ENCODE results near the gene TMEM92.

Gene TMEM92

DNA sequence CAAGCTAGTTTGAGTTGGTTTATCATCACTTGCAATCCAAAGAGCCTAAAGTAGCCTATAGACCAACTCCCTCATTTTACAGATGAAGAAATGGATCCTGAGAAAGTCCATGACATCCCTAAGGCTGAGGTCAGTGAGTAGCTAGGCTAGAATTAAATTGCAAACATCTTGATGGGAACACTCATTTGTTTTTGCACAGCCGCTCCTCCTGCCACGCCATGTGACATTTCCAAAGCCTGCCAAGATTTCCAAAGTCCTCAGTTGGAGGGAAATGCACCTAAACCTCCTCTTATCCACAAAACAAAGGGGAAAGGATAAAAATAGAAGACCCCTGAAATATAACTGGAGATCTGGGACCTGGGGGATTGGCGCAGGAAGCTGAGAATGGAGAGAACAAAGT is 15.0 kb downstream of the TMEM92 start:
- TF ChIP-seq, protein P1, sequence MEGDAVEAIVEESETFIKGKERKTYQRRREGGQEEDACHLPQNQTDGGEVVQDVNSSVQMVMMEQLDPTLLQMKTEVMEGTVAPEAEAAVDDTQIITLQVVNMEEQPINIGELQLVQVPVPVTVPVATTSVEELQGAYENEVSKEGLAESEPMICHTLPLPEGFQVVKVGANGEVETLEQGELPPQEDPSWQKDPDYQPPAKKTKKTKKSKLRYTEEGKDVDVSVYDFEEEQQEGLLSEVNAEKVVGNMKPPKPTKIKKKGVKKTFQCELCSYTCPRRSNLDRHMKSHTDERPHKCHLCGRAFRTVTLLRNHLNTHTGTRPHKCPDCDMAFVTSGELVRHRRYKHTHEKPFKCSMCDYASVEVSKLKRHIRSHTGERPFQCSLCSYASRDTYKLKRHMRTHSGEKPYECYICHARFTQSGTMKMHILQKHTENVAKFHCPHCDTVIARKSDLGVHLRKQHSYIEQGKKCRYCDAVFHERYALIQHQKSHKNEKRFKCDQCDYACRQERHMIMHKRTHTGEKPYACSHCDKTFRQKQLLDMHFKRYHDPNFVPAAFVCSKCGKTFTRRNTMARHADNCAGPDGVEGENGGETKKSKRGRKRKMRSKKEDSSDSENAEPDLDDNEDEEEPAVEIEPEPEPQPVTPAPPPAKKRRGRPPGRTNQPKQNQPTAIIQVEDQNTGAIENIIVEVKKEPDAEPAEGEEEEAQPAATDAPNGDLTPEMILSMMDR (IDR thresholded peaks at IDR 0.05; ENCODE audit: insufficient read depth, low read depth, low read length, missing control alignments), result no peak
- no peak overlapping the region for H3K4me3 ChIP-seq (ENCODE audit: low read depth, low read length)
- DNase-seq (ENCODE audit: low read depth), result no peak

DNA sequence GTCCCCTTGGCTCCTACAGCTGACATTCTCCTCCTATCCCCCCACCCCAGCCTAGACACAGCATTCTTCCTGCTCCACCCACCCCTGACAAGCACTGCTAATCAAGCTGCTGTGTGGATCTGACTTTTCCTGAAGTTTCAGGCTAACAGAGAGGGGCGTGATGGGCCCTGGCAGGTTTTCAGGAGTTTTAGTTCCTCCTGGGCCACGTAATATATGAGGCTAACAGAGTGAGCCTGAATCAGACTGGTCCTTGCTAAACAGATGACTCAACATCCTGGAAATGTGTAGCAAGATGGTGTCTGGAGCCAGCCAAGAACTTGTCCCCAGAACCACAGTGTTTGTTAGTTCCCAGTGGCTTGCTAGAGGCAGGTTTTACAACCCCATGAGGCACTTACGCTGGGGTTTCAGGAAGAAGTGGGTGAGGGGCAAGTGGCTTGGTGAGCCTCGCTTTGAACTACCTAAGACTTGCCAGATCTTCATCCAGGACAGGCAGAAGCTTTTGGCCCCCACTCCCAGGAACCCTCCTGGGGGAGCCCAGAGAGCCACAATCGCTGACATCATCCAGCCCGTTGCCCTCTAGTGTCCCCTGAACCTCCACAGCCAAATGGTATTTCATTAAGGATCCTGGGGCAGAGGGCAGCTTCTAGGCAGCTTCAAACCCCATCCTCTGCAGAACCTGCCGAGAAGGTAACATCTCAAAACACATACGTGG is 15.9 kb downstream of the TMEM92 start:
- peak; percentile 68 for DNase-seq (ENCODE audit: low read depth)
- TF ChIP-seq, protein P1 (IDR thresholded peaks at IDR 0.05; ENCODE audit: insufficient read depth, low read depth, low read length, missing control alignments), result no peak
- no peak overlapping the region for H3K4me3 ChIP-seq (ENCODE audit: low read depth, low read length)

DNA sequence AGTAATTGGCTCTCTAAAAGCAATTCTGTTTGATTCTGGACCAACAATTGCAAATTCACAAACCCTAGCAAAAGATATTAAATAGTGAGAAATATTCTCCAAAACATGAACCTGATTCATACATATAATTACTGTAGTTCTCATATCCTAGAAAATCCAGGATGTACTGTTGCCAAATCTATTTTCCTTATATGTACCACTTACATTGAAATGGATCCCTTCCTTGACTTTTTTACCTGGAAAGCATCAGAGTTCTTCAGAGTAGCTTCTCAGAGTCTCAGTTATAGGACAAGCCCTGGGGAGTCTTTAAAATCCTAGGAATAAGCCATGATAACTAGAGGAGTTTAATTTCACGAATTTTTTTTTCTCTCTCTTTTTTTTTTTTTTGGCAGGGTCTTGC is 16.7 kb downstream of the TMEM92 start:
- H3K4me3 ChIP-seq (ENCODE audit: low read depth, low read length), result no peak overlapping the region
- DNase-seq (ENCODE audit: low read depth), result no peak
- TF ChIP-seq, protein P1 (IDR thresholded peaks at IDR 0.05; ENCODE audit: insufficient read depth, low read depth, low read length, missing control alignments), result no peak

DNA sequence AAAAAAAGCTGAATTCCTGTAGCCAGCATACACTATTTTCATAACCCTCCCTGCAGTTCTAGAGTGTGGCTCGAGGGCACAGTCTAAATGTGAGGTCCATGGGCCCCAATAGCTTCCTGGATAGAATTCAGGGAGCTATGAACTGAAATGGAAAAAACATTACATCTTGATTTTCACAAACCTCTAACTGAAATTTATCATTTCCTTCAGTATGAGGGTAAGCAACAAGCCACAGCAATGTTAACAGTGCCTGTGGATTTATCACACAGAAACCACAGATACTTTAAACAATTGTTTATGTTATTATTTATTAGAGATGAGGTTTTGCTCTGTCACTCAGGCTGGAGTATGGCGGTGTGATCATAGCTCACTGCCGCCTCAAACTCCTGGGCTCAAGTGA is 18.2 kb downstream of the TMEM92 start:
- TF ChIP-seq, protein P1 (IDR thresholded peaks at IDR 0.05; ENCODE audit: insufficient read depth, low read depth, low read length, missing control alignments), result no peak
- no peak for DNase-seq (ENCODE audit: low read depth)

DNA sequence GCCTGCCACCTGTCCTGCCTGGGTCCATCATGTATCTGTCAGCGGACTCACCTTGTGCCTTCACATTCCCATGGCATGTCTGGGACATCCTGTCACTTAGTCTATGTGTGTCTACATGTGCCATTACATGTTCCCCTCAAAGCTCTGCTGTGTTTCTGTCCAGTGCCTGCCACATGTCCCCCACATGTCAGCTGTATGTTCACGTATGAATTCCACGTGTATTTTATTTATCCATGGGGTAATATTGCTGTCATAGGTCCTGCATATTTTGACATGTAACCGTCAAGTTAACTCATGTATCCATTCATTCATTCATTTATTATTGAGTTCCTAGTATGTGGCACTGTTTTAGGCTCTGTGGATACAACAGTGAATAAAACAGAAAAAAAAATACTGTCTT is 20.8 kb downstream of the TMEM92 start:
- no peak for DNase-seq (ENCODE audit: low read depth)
- no peak overlapping the region for H3K4me3 ChIP-seq (ENCODE audit: low read depth, low read length)

More for the DNA sequence above, 18.2 kb downstream of the TMEM92 start:
- H3K4me3 ChIP-seq (ENCODE audit: low read depth, low read length), result no peak overlapping the region

DNA sequence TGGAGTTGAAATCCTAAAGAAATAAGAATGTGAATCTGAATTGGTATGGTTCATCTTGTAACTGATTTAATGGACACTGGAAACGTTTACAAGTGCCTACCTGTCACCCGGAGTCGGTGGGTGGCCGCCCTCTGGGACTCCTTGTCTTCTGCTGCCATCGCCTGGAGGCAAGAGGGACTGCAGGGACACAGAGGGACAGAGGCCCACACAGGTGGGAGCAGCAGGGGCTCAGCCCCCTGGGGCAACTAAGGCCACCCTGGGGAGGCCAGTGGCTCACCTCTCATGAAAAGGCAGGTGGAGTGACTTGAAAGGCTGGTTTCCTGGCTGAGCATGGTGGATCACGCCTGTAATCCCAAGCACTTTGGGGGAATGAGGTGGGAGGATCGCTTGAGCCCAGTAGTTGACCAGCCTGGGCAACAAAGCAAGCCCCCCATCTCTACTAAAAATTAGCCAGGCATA is 23.2 kb downstream of the TMEM92 start:
- no peak overlapping the region for H3K4me3 ChIP-seq (ENCODE audit: low read depth, low read length)
- TF ChIP-seq, protein P1 (IDR thresholded peaks at IDR 0.05; ENCODE audit: insufficient read depth, low read depth, low read length, missing control alignments), result peak; percentile 98
- DNase-seq (ENCODE audit: low read depth), result peak; percentile 84

More for the DNA sequence above, 20.8 kb downstream of the TMEM92 start:
- TF ChIP-seq, protein P1 (IDR thresholded peaks at IDR 0.05; ENCODE audit: insufficient read depth, low read depth, low read length, missing control alignments), result no peak

DNA sequence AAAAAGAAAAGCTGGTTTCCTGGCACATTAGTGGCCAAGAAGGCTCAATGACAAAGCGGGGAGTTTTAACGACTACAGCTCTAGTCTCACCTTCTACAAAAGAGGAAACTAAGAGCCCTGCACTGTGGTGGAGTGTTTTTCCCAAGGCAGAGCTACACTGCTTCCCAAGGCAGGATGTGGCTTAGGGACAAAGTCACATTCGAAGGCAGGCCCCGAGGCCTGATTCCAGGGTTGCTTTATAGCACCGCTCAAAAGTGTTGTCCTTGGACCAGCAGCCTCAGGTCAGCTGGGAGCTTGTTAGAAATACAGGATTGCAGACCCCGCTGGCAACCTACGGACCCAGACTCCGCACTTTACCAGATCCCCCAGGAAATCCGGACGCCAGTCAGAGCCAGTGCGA is 23.8 kb downstream of the TMEM92 start:
- TF ChIP-seq, protein P1 (IDR thresholded peaks at IDR 0.05; ENCODE audit: insufficient read depth, low read depth, low read length, missing control alignments), result no peak
- DNase-seq (ENCODE audit: low read depth), result no peak
- no peak overlapping the region for H3K4me3 ChIP-seq (ENCODE audit: low read depth, low read length)
